ENCODE measurements around the gene PDE7B.

Gene PDE7B

GRCh38 chr6:136144251-136145023 is 292.9 kb downstream of the PDE7B start:
- no peaks in the 10 kb centered on the region for H3K9me3 ChIP-seq (replicated peaks; ENCODE audit: low read length)
- H3K4me2 ChIP-seq (ENCODE audit: low read length): no peak overlapping the region
- no peaks in the 10 kb centered on the region for H3K4me1 ChIP-seq (ENCODE audit: control insufficient read depth, insufficient read depth, low read length)
- no peaks in the 10 kb centered on the region for H3K36me3 ChIP-seq (ENCODE audit: insufficient read depth, low read length)
- no peak overlapping the region for H3K4me3 ChIP-seq (ENCODE audit: low read length)
- no peaks in the 10 kb centered on the region for H3K27me3 ChIP-seq (ENCODE audit: control insufficient read depth, insufficient read depth, low read length)
- no peak overlapping the region for H3K9ac ChIP-seq (ENCODE audit: low read depth, low read length)

- no peaks in the 10 kb centered on the region for H3K4me1 ChIP-seq (ENCODE audit: control insufficient read depth, insufficient read depth, low read length)
- H3K36me3 ChIP-seq (ENCODE audit: insufficient read depth, low read length): no peaks in the 10 kb centered on the region
- H3K9ac ChIP-seq (ENCODE audit: low read depth, low read length): no peak overlapping the region
- no peaks in the 10 kb centered on the region for H3K9me3 ChIP-seq (replicated peaks; ENCODE audit: low read length)
- no peak overlapping the region for H3K4me3 ChIP-seq (ENCODE audit: low read length)
- no peaks in the 10 kb centered on the region for H3K27me3 ChIP-seq (ENCODE audit: control insufficient read depth, insufficient read depth, low read length)
- no peak overlapping the region for H3K4me2 ChIP-seq (ENCODE audit: low read length)
Observed at GRCh38 chr6:136146130-136146529, 294.6 kb downstream of the PDE7B start.

- no peaks in the 10 kb centered on the region for H3K9me3 ChIP-seq (replicated peaks; ENCODE audit: low read length)
- no peak overlapping the region for H3K4me3 ChIP-seq (ENCODE audit: low read length)
- no peaks in the 10 kb centered on the region for H3K36me3 ChIP-seq (ENCODE audit: insufficient read depth, low read length)
- no peaks in the 10 kb centered on the region for H3K4me1 ChIP-seq (ENCODE audit: control insufficient read depth, insufficient read depth, low read length)
- no peak overlapping the region for H3K9ac ChIP-seq (ENCODE audit: low read depth, low read length)
- no peak overlapping the region for H3K4me2 ChIP-seq (ENCODE audit: low read length)
- H3K27me3 ChIP-seq (ENCODE audit: control insufficient read depth, insufficient read depth, low read length): no peaks in the 10 kb centered on the region
Observed at GRCh38 chr6:136147342-136147741, 295.8 kb downstream of the PDE7B start.

GRCh38 chr6:136148051-136148450 is 296.6 kb downstream of the PDE7B start:
- Histone ChIP-seq H3K36me3 (ENCODE audit: insufficient read depth, low read length) (no peaks in the 10 kb centered on the region), H3K9ac (ENCODE audit: low read depth, low read length) (no peak overlapping the region)

GRCh38 chr6:136148523-136148922 is 297.0 kb downstream of the PDE7B start:
- Histone ChIP-seq H3K4me3 (ENCODE audit: low read length) (no peak overlapping the region), H3K27me3 (ENCODE audit: control insufficient read depth, insufficient read depth, low read length) (no peaks in the 10 kb centered on the region), H3K9ac (ENCODE audit: low read depth, low read length) (no peak overlapping the region), H3K9me3 (replicated peaks; ENCODE audit: low read length) (no peaks in the 10 kb centered on the region), H3K36me3 (ENCODE audit: insufficient read depth, low read length) (no peaks in the 10 kb centered on the region), H3K4me2 (ENCODE audit: low read length) (no peak overlapping the region), H3K4me1 (ENCODE audit: control insufficient read depth, insufficient read depth, low read length) (no peaks in the 10 kb centered on the region)

More at GRCh38 chr6:136148051-136148450, 296.6 kb downstream of the PDE7B start:
- Histone ChIP-seq H3K9me3 (replicated peaks; ENCODE audit: low read length) (no peaks in the 10 kb centered on the region), H3K4me3 (ENCODE audit: low read length) (no peak overlapping the region), H3K4me2 (ENCODE audit: low read length) (no peak overlapping the region), H3K27me3 (ENCODE audit: control insufficient read depth, insufficient read depth, low read length) (no peaks in the 10 kb centered on the region), H3K4me1 (ENCODE audit: control insufficient read depth, insufficient read depth, low read length) (no peaks in the 10 kb centered on the region)

GRCh38 chr6:136149311-136149710 is 297.8 kb downstream of the PDE7B start:
- no peaks in the 10 kb centered on the region for H3K4me1 ChIP-seq (ENCODE audit: control insufficient read depth, insufficient read depth, low read length)
- no peaks in the 10 kb centered on the region for H3K9me3 ChIP-seq (replicated peaks; ENCODE audit: low read length)
- no peaks in the 10 kb centered on the region for H3K27me3 ChIP-seq (ENCODE audit: control insufficient read depth, insufficient read depth, low read length)
- no peak overlapping the region for H3K4me2 ChIP-seq (ENCODE audit: low read length)
- no peak overlapping the region for H3K9ac ChIP-seq (ENCODE audit: low read depth, low read length)
- no peaks in the 10 kb centered on the region for H3K36me3 ChIP-seq (ENCODE audit: insufficient read depth, low read length)
- H3K4me3 ChIP-seq (ENCODE audit: low read length): no peak overlapping the region

GRCh38 chr6:136150961-136151360 is 299.5 kb downstream of the PDE7B start:
- no peaks in the 10 kb centered on the region for H3K4me1 ChIP-seq (ENCODE audit: control insufficient read depth, insufficient read depth, low read length)
- H3K4me2 ChIP-seq (ENCODE audit: low read length): no peak overlapping the region
- no peaks in the 10 kb centered on the region for H3K27me3 ChIP-seq (ENCODE audit: control insufficient read depth, insufficient read depth, low read length)
- no peak overlapping the region for H3K4me3 ChIP-seq (ENCODE audit: low read length)
- no peaks in the 10 kb centered on the region for H3K9me3 ChIP-seq (replicated peaks; ENCODE audit: low read length)
- H3K36me3 ChIP-seq (ENCODE audit: insufficient read depth, low read length): no peaks in the 10 kb centered on the region
- H3K9ac ChIP-seq (ENCODE audit: low read depth, low read length): no peak overlapping the region

GRCh38 chr6:136153707-136154375 is 302.3 kb downstream of the PDE7B start:
- Histone ChIP-seq H3K9ac (ENCODE audit: low read depth, low read length) (no peak overlapping the region), H3K4me3 (ENCODE audit: low read length) (no peak overlapping the region), H3K4me2 (ENCODE audit: low read length) (no peak overlapping the region), H3K9me3 (replicated peaks; ENCODE audit: low read length) (no peaks in the 10 kb centered on the region), H3K27me3 (ENCODE audit: control insufficient read depth, insufficient read depth, low read length) (no peaks in the 10 kb centered on the region), H3K4me1 (ENCODE audit: control insufficient read depth, insufficient read depth, low read length) (no peaks in the 10 kb centered on the region), H3K36me3 (ENCODE audit: insufficient read depth, low read length) (peaks cover 4% of the 10 kb centered on the region)

GRCh38 chr6:136155191-136155590 is 303.7 kb downstream of the PDE7B start:
- H3K36me3 ChIP-seq (ENCODE audit: insufficient read depth, low read length): peaks cover 4% of the 10 kb centered on the region
- H3K4me3 ChIP-seq (ENCODE audit: low read length): no peak overlapping the region
- no peaks in the 10 kb centered on the region for H3K9me3 ChIP-seq (replicated peaks; ENCODE audit: low read length)
- no peak overlapping the region for H3K9ac ChIP-seq (ENCODE audit: low read depth, low read length)
- no peaks in the 10 kb centered on the region for H3K4me1 ChIP-seq (ENCODE audit: control insufficient read depth, insufficient read depth, low read length)
- no peaks in the 10 kb centered on the region for H3K27me3 ChIP-seq (ENCODE audit: control insufficient read depth, insufficient read depth, low read length)
- no peak overlapping the region for H3K4me2 ChIP-seq (ENCODE audit: low read length)

GRCh38 chr6:136157743-136158142 is 306.2 kb downstream of the PDE7B start:
- Histone ChIP-seq H3K4me3 (ENCODE audit: low read length) (no peak overlapping the region), H3K36me3 (ENCODE audit: insufficient read depth, low read length) (peaks cover 4% of the 10 kb centered on the region), H3K4me2 (ENCODE audit: low read length) (no peak overlapping the region), H3K4me1 (ENCODE audit: control insufficient read depth, insufficient read depth, low read length) (no peaks in the 10 kb centered on the region), H3K9ac (ENCODE audit: low read depth, low read length) (no peak overlapping the region), H3K9me3 (replicated peaks; ENCODE audit: low read length) (no peaks in the 10 kb centered on the region), H3K27me3 (ENCODE audit: control insufficient read depth, insufficient read depth, low read length) (no peaks in the 10 kb centered on the region)

GRCh38 chr6:136158387-136158821 is 306.9 kb downstream of the PDE7B start:
- Histone ChIP-seq H3K4me1 (ENCODE audit: control insufficient read depth, insufficient read depth, low read length) (no peaks in the 10 kb centered on the region), H3K36me3 (ENCODE audit: insufficient read depth, low read length) (peaks cover 4% of the 10 kb centered on the region), H3K4me2 (ENCODE audit: low read length) (no peak overlapping the region), H3K27me3 (ENCODE audit: control insufficient read depth, insufficient read depth, low read length) (no peaks in the 10 kb centered on the region), H3K9ac (ENCODE audit: low read depth, low read length) (no peak overlapping the region), H3K9me3 (replicated peaks; ENCODE audit: low read length) (no peaks in the 10 kb centered on the region), H3K4me3 (ENCODE audit: low read length) (no peak overlapping the region)

GRCh38 chr6:136158971-136159370 is 307.5 kb downstream of the PDE7B start:
- Histone ChIP-seq H3K9me3 (replicated peaks; ENCODE audit: low read length) (no peaks in the 10 kb centered on the region), H3K9ac (ENCODE audit: low read depth, low read length) (no peak overlapping the region), H3K4me3 (ENCODE audit: low read length) (no peak overlapping the region), H3K4me2 (ENCODE audit: low read length) (no peak overlapping the region), H3K36me3 (ENCODE audit: insufficient read depth, low read length) (peaks cover 4% of the 10 kb centered on the region), H3K4me1 (ENCODE audit: control insufficient read depth, insufficient read depth, low read length) (no peaks in the 10 kb centered on the region), H3K27me3 (ENCODE audit: control insufficient read depth, insufficient read depth, low read length) (no peaks in the 10 kb centered on the region)
